GM19099 (cell line): ENCODE data around the gene PRSS50.

Source experiments
- POLR2A ChIP-seq: IDR thresholded peaks from 3 replicates; pipeline ENCODE4 v1.6.1; 2011; ENCODE audit warnings: low read depth; ENCODE audit not compliant: insufficient read length; ENCODE audit errors: extremely low read depth

PRSS50 gene

GRCh38 chr3:46705751-46706552 is 11.7 kb downstream of the PRSS50 start:
- no peak for TF ChIP-seq POLR2A

GRCh38 chr3:46705022-46705530 is 12.6 kb downstream of the PRSS50 start:
- no peak for TF ChIP-seq POLR2A

GRCh38 chr3:46703013-46703520 is 14.6 kb downstream of the PRSS50 start:
- no peak for TF ChIP-seq POLR2A

GRCh38 chr3:46702246-46703012 is 15.2 kb downstream of the PRSS50 start:
- no peak for TF ChIP-seq POLR2A

GRCh38 chr3:46701181-46701939 is 16.3 kb downstream of the PRSS50 start, which contains the start of gene TMIE:
Gene TMIE, plus strand, starts transcription at chr3:46701392. Its CDS starts 96 bp downstream, at chr3:46701488.
- no peak for TF ChIP-seq POLR2A

- TF ChIP-seq POLR2A = no peak
Observed at GRCh38 chr3:46700772-46701171, 16.9 kb downstream of the PRSS50 start.

- no peak for TF ChIP-seq POLR2A
Observed at GRCh38 chr3:46699676-46700523, 17.8 kb downstream of the PRSS50 start.

GRCh38 chr3:46695962-46696894 is 21.4 kb downstream of the PRSS50 start:
- TF ChIP-seq POLR2A = no peak

GRCh38 chr3:46695177-46695961 is 22.3 kb downstream of the PRSS50 start:
- no peak for TF ChIP-seq POLR2A

GRCh38 chr3:46694520-46694919 is 23.1 kb downstream of the PRSS50 start:
- no peak for TF ChIP-seq POLR2A

- TF ChIP-seq POLR2A = no peak
Observed at GRCh38 chr3:46693892-46694226, 23.8 kb downstream of the PRSS50 start.
